Stimulated activated CD4-positive, alpha-beta T cell treated with anti-CD3 and anti-CD28 coated beads, Interleukin-1b, Interleukin-23, amount 100 ng/mL, for 24 hours (primary cell): ENCODE measurements around the gene RFX7.

ENCODE experiments used
- DNase-seq, 4 experiments: peaks; one replicate each; pipeline ENCODE4 v3.0.0-alpha.2; 2020; ENCODE audit warnings: low read depth in 4 of 4, low spot score in 1 of 4

Gene RFX7

GRCh38 chr15:56244038-56244810 is 545 bp upstream of the RFX7 start:
- DNase-seq: peak in 2 of 4 experiments; percentile 5 to 15

- DNase-seq: no peak
Observed at GRCh38 chr15:56242576-56243162, 1.0 kb downstream of the RFX7 start.

DNA sequence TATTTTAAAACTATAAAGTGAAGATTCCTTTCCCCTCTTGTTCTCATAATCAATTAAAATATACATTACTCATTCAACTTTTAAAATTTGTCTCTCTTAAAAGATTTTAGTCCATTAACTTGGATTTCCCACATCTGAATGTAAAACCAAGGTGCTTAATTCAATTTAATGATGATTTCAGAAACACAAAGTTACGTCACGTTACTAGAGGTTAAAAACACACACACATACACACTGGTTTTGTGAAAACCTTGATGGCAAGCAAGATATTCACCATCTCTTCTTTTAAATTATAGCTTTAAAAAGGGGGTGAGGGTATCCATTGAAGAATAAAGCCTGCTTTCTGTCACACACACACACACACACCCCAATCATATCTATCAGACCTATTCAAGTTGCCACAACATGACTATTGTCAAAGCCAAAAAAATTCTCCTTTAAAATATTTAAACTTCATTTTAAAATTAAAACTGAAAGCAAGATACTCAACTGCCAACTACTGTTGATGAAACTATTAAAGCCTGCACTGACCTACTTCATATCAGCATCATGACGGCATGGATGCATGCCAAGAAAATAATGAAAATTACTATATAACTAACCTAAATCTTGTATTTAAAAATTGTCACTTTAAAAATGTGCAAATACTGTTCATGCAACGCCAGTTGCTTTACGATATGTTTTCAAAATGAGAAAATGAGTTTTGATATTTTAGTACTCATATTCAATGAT is 2.1 kb downstream of the RFX7 start:
- DNase-seq: no peak

DNA sequence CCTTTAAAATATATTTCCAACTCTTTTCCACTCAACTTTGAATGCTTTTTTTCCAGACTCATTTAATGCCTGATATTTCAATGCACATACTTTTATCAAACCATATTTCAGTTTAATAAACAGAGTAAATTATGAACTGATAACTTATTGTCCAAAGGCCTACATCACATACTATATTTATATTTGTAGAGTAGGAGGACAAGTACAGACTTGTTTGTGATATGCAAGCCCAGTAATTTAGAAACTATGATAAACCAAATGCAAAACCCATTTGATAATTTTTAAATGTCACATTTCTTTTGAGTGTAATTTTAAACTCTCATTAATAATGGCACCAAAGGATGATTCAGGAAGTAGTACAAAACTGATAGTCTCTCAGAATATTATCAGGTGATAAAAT is 3.3 kb downstream of the RFX7 start:
- no peak for DNase-seq

GRCh38 chr15:56236197-56236596 is 7.5 kb downstream of the RFX7 start:
- no peak for DNase-seq

DNA sequence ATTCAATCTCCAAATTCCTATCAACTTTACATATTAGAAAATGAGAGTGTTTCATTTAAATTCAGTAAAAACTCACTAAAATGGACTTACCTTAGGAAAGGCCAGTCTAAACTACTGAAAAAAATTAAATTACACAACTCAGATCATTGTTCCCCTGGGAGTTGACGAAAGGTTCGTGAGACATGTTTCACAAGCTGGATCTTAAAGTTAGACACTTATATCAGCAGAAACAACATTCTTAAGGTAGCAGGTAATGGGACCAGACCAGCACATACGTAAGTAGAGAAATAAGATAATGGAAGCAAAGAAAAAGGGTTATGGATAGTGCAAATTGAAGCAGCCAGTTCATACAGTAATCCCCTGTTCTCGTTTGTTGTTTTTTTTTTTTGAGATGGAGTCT is 8.9 kb downstream of the RFX7 start:
- DNase-seq: no peak

- DNase-seq: no peak
Observed at GRCh38 chr15:56233549-56233948, 10.1 kb downstream of the RFX7 start.

DNA sequence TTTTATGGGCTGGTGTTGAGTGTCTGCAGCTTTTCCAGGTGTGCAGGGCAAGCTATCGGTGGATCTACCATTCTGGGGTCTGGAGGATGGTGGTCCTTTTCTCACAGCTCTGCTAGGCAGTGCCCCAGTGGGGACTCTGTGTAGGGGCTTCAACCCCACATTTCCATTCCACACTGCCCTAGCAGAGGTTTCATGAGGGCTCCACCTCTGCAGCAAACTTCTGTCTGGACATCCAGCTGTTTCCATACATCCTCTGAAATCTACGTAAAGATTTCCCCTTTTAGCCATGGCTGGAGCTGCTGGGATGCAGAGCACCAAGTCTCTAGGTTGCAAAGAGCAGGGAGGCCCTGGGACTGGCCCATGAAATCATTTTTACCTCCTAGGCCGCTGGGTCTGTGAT is 11.6 kb downstream of the RFX7 start:
- DNase-seq: no peak

GRCh38 chr15:56228854-56229253 is 14.8 kb downstream of the RFX7 start:
- DNase-seq: no peak

- DNase-seq: no peak
Observed at GRCh38 chr15:56228352-56228751, 15.3 kb downstream of the RFX7 start.

DNA sequence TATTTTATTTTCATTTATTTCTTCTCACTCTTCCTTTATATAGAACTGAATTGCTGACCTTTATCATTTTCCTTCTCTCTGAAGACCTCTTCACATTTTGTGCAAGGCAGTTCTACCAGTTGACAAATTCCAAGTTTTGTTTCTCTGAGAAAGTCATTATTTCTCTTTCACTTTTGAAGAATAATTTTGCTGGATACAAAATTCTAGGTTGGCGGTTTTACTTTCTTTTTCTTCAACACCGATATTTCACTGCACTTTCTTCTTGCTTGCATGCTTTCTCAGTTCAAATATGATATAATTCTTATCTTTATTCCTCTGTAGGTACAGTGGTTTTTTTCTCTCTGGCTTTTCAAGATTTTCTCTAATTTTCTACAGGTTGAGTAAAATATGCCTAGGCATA is 15.9 kb downstream of the RFX7 start:
- DNase-seq: no peak

- DNase-seq: no peak
Observed at GRCh38 chr15:56227306-56227705, 16.4 kb downstream of the RFX7 start.

- DNase-seq: no peak
Observed at GRCh38 chr15:56225520-56225919, 18.2 kb downstream of the RFX7 start.

GRCh38 chr15:56222302-56222701 is 21.4 kb downstream of the RFX7 start:
- no peak for DNase-seq

- DNase-seq: no peak
Observed at GRCh38 chr15:56217341-56217740, 26.3 kb downstream of the RFX7 start.

GRCh38 chr15:56215769-56216168 is 27.9 kb downstream of the RFX7 start:
- DNase-seq: no peak

DNA sequence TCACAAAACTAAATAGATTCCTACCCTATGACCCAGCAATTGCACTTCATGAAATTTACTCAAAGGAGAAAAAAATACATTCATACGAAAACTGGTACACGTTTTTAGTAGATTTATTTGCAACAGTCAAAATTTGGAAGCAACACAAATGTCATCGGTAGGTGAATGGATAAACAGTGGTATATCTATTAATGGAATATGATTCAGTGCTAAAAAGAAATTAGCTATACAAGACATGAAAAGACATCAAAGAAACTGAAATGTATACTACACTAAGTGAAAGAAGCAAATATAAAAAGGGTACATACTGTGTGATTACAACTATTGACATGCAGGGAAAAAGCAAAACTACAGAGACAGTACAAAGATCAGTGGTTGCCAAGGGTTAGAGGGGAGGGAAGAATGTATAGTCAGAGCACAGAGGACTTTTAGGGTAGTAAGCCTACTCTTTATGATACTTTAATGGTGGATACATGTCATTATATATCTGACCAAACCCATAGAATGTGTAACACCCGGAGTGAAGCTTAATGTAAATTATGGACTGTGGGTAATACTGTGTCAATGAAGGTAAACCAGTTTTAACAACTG is 31.6 kb downstream of the RFX7 start:
- no peak for DNase-seq

- DNase-seq: no peak
Observed at GRCh38 chr15:56211064-56211463, 32.6 kb downstream of the RFX7 start.

GRCh38 chr15:56208641-56209155 is 35.0 kb downstream of the RFX7 start:
- no peak for DNase-seq

- no peak for DNase-seq
Observed at GRCh38 chr15:56208185-56208584, 35.5 kb downstream of the RFX7 start.

- no peak for DNase-seq
Observed at GRCh38 chr15:56207711-56208110, 36.0 kb downstream of the RFX7 start.

GRCh38 chr15:56207092-56207491 is 36.6 kb downstream of the RFX7 start:
- DNase-seq: no peak
